IPS-NIHi7 (cell line): Measurements from ENCODE around the gene MYO5B.
"Not testable (repeated sequence)": the region's sequence is repeated elsewhere in the genome, so short reads cannot be mapped to it uniquely, and the experiment has no call there.

Experiments used
- DNase-seq: peaks from one replicate; pipeline ENCODE4 v3.0.0; 2012; ENCODE audit warnings: mixed read lengths; ENCODE audit errors: extremely low spot score

The MYO5B gene

GRCh38 chr18:49921318-49921985, 273.5 kb downstream of the MYO5B start:
- DNase-seq = no peak

- no peak for DNase-seq
Observed at GRCh38 chr18:49920731-49921130, 274.2 kb downstream of the MYO5B start.

GRCh38 chr18:49917742-49918141, 277.2 kb downstream of the MYO5B start:
- no peak for DNase-seq

- no peak for DNase-seq
Observed at GRCh38 chr18:49915352-49915751, 279.6 kb downstream of the MYO5B start.

- no peak for DNase-seq
Observed at GRCh38 chr18:49913221-49913620, 281.7 kb downstream of the MYO5B start.

- no peak for DNase-seq
Observed at GRCh38 chr18:49911427-49911826, 283.5 kb downstream of the MYO5B start.

GRCh38 chr18:49910986-49911385, 284.0 kb downstream of the MYO5B start:
- no peak for DNase-seq

- DNase-seq = no peak
Observed at GRCh38 chr18:49910019-49910418, 284.9 kb downstream of the MYO5B start.

GRCh38 chr18:49907346-49907929, 287.5 kb downstream of the MYO5B start:
- DNase-seq = no peak

- no peak for DNase-seq
Observed at GRCh38 chr18:49905771-49906170, 289.2 kb downstream of the MYO5B start.

GRCh38 chr18:49904871-49905555, 289.9 kb downstream of the MYO5B start:
- DNase-seq = no peak

- no peak for DNase-seq
Observed at GRCh38 chr18:49901862-49902340, 293.0 kb downstream of the MYO5B start.

GRCh38 chr18:49899657-49900330, 295.2 kb downstream of the MYO5B start:
- DNase-seq = no peak

- DNase-seq = peak; percentile 56
Observed at GRCh38 chr18:49898421-49898820, 296.5 kb downstream of the MYO5B start.

- no peak for DNase-seq
Observed at GRCh38 chr18:49894517-49895226, 300.3 kb downstream of the MYO5B start.

- no peak for DNase-seq
Observed at GRCh38 chr18:49893036-49893435, 301.9 kb downstream of the MYO5B start.

- no peak for DNase-seq
Observed at GRCh38 chr18:49892148-49892924, 302.6 kb downstream of the MYO5B start.

GRCh38 chr18:49890041-49890440, 304.9 kb downstream of the MYO5B start:
- no peak for DNase-seq

GRCh38 chr18:49889552-49889951, 305.4 kb downstream of the MYO5B start:
- not testable (repeated sequence) for DNase-seq

GRCh38 chr18:49886891-49887764, 307.8 kb downstream of the MYO5B start:
- DNase-seq = no peak
